GM19193 (cell line): ENCODE results near the gene SEC62.

Experiments
- POLR2A ChIP-seq: IDR thresholded peaks from 4 replicates; pipeline ENCODE4 v1.6.1; 2011; ENCODE audit not compliant: insufficient read depth, insufficient read length; ENCODE audit errors: extremely low read depth

Gene SEC62

GRCh38 chr3:169966428-169966950, at the start of gene SEC62:
Gene SEC62 (plus strand): TSS chr3:169966807. CDS start chr3:169966823, 16 bp downstream.
- peak; percentile 95 for TF ChIP-seq POLR2A

- no peak for TF ChIP-seq POLR2A
Observed at GRCh38 chr3:169923189-169923588, 43.4 kb upstream of the SEC62 start.

- no peak for TF ChIP-seq POLR2A
Observed at GRCh38 chr3:169923831-169924230, 42.8 kb upstream of the SEC62 start.

- no peak for TF ChIP-seq POLR2A
Observed at GRCh38 chr3:169929830-169930519, 36.6 kb upstream of the SEC62 start.

GRCh38 chr3:169930843-169931242, 35.8 kb upstream of the SEC62 start:
- no peak for TF ChIP-seq POLR2A

- TF ChIP-seq POLR2A, result peak; percentile 53
Observed at GRCh38 chr3:169931747-169932520, 34.7 kb upstream of the SEC62 start.

GRCh38 chr3:169939320-169939719, 27.3 kb upstream of the SEC62 start:
- no peak for TF ChIP-seq POLR2A

- peak; percentile 35 for TF ChIP-seq POLR2A
Observed at GRCh38 chr3:169939751-169940150, 26.9 kb upstream of the SEC62 start.

GRCh38 chr3:169940470-169941181, 26.0 kb upstream of the SEC62 start:
- no peak for TF ChIP-seq POLR2A

- TF ChIP-seq POLR2A, result peak; percentile 41
Observed at GRCh38 chr3:169945313-169945712, 21.3 kb upstream of the SEC62 start.

GRCh38 chr3:169946336-169946735, 20.3 kb upstream of the SEC62 start:
- TF ChIP-seq POLR2A, result no peak

GRCh38 chr3:169948559-169949448, 17.8 kb upstream of the SEC62 start:
- no peak for TF ChIP-seq POLR2A

GRCh38 chr3:169952045-169952444, 14.6 kb upstream of the SEC62 start:
- TF ChIP-seq POLR2A, result no peak

- TF ChIP-seq POLR2A, result no peak
Observed at GRCh38 chr3:169953462-169954141, 13.0 kb upstream of the SEC62 start.
